PC-9 (cell line): ENCODE results near the gene MYO1E.

Experiments used
- EZH2 ChIP-seq: fragments of 200-600 bp; sonication (generic); IDR thresholded peaks from 2 replicates; pipeline ENCODE4 v1.8.0; 2017; ENCODE audit warnings: antibody characterized with exemption, low read depth
- TF ChIP-seq, protein P1 (sequence below): fragments of 200-600 bp; sonication (generic); conservative IDR thresholded peaks from 2 replicates; pipeline ENCODE4 v1.6.1; 2017; ENCODE audit warnings: mixed run types, antibody characterized with exemption, mild to moderate bottlenecking, moderate library complexity

DNA sequence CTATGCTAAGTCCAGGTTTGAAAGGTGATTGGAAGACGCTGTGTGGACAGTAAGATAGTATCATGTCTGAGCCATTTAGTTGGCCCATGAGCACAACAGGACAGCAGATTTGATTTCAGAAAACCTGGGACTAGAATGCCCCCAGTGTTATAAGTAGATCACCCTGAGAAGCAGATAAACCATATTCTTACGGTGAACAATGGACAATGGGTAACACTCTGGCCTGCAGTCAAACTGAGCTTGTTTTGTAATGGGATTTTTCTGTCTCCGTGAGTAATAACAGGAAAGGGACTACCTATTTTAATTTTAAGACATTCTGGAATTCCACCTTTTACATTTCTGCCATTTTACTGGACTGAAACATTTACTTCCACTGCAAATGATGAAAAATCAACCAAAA lies 94.6 kb downstream of the MYO1E start:
- TF ChIP-seq, protein P1, sequence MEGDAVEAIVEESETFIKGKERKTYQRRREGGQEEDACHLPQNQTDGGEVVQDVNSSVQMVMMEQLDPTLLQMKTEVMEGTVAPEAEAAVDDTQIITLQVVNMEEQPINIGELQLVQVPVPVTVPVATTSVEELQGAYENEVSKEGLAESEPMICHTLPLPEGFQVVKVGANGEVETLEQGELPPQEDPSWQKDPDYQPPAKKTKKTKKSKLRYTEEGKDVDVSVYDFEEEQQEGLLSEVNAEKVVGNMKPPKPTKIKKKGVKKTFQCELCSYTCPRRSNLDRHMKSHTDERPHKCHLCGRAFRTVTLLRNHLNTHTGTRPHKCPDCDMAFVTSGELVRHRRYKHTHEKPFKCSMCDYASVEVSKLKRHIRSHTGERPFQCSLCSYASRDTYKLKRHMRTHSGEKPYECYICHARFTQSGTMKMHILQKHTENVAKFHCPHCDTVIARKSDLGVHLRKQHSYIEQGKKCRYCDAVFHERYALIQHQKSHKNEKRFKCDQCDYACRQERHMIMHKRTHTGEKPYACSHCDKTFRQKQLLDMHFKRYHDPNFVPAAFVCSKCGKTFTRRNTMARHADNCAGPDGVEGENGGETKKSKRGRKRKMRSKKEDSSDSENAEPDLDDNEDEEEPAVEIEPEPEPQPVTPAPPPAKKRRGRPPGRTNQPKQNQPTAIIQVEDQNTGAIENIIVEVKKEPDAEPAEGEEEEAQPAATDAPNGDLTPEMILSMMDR, result no peak
- no peak for TF ChIP-seq EZH2
